ENCODE results near the gene ZNF565.

GRCh38 chr19:36245210-36246005 is 30.9 kb upstream of the ZNF565 start:
- TF ChIP-seq CTCF (IDR thresholded peaks at IDR 0.05) (no peak), POLR2A (IDR thresholded peaks at IDR 0.05) (no peak)
